8988T (cell line): ENCODE measurements around the gene KRT39.
"Not testable (repeated sequence)": the region's sequence is repeated elsewhere in the genome, so short reads cannot be mapped to it uniquely, and the experiment has no call there.

Experiments
- DNase-seq: peaks from one replicate; pipeline ENCODE4 v3.0.0; 2011

KRT39 gene

GRCh38 chr17:40936976-40937375, 29.8 kb downstream of the KRT39 start:
- no peak for DNase-seq

- no peak for DNase-seq
Measured at GRCh38 chr17:40936437-40936971, 30.2 kb downstream of the KRT39 start.

GRCh38 chr17:40935624-40936023, 31.1 kb downstream of the KRT39 start:
- DNase-seq: no peak

GRCh38 chr17:40932608-40933007, 34.1 kb downstream of the KRT39 start:
- no peak for DNase-seq

- no peak for DNase-seq
Measured at GRCh38 chr17:40931311-40931710, 35.4 kb downstream of the KRT39 start.

- DNase-seq: no peak
Measured at GRCh38 chr17:40926341-40926740, 40.4 kb downstream of the KRT39 start.

- DNase-seq: no peak
Measured at GRCh38 chr17:40922239-40922638, 44.5 kb downstream of the KRT39 start.

- DNase-seq: no peak
Measured at GRCh38 chr17:40921026-40921425, 45.7 kb downstream of the KRT39 start.

- not testable (repeated sequence) for DNase-seq
Measured at GRCh38 chr17:40917116-40917515, 49.6 kb downstream of the KRT39 start.

GRCh38 chr17:40916366-40916765, 50.4 kb downstream of the KRT39 start:
- DNase-seq: no peak

GRCh38 chr17:40915721-40916256, 51.0 kb downstream of the KRT39 start:
- DNase-seq: no peak

- peak; percentile 44 for DNase-seq
Measured at GRCh38 chr17:40915199-40915661, 51.5 kb downstream of the KRT39 start.

GRCh38 chr17:40914075-40914855, 52.5 kb downstream of the KRT39 start:
- no peak for DNase-seq

GRCh38 chr17:40912486-40913210, 54.1 kb downstream of the KRT39 start:
- no peak for DNase-seq

GRCh38 chr17:40910441-40910841, 56.3 kb downstream of the KRT39 start:
- DNase-seq: no peak

GRCh38 chr17:40909755-40910154, 57.0 kb downstream of the KRT39 start:
- DNase-seq: no peak

GRCh38 chr17:40909351-40909750, 57.4 kb downstream of the KRT39 start:
- DNase-seq: peak; percentile 40
